CD14-positive monocyte (primary cell): ENCODE data around the gene KCNT2. TPM values are rescaled to one million over a fixed set of nuclear protein-coding genes. Genes with fewer than 3 reads are reported as not detected.

Experiments
- DNase-seq, 3 donors: peaks; one replicate each; pipeline ENCODE4 v3.0.0-alpha.2; 2011 to 2022
- H2AFZ ChIP-seq: 2 replicates; pipeline ENCODE4 v1.6.0; 2012; ENCODE audit warnings: mild to moderate bottlenecking, low read depth, low read length, inconsistent platforms; ENCODE audit not compliant: insufficient read depth, poor library complexity, severe bottlenecking
- H3K27ac ChIP-seq, 2 donors: 1 replicate in 1 of 2; 2 replicates in 1 of 2; pipeline ENCODE4 v1.5.1; 2012 to 2013; ENCODE audit warnings: low read length in 2 of 2, control low read depth in 1 of 2, inconsistent platforms in 1 of 2, low read depth in 1 of 2, mild to moderate bottlenecking in 1 of 2
- H3K27me3 ChIP-seq, 2 donors: one replicate each; pipeline versions ENCODE4 v1.6.0 to v1.6.1; 2011 to 2013; ENCODE audit warnings: low read length in 2 of 2; ENCODE audit not compliant: control insufficient read depth in 2 of 2, insufficient read depth in 2 of 2
- H3K36me3 ChIP-seq, 2 donors: replicated peaks in 1 of 2; 1 replicate in 1 of 2; 2 replicates in 1 of 2; pipeline versions ENCODE4 v1.5.1 to v1.6.1; 2012 to 2013; ENCODE audit warnings: low read length in 2 of 2, control low read depth in 1 of 2, inconsistent platforms in 1 of 2, mild to moderate bottlenecking in 1 of 2; ENCODE audit not compliant: insufficient read depth in 2 of 2, control insufficient read depth in 1 of 2
- H3K4me1 ChIP-seq, 2 donors: 1 replicate in 1 of 2; 2 replicates in 1 of 2; pipeline versions ENCODE4 v1.5.1 to v1.6.1; 2012 to 2013; ENCODE audit warnings: low read length in 2 of 2, control low read depth in 1 of 2, inconsistent platforms in 1 of 2, mild to moderate bottlenecking in 1 of 2, moderate library complexity in 1 of 2; ENCODE audit not compliant: insufficient read depth in 2 of 2, control insufficient read depth in 1 of 2
- H3K4me2 ChIP-seq: replicated peaks from 2 replicates; pipeline ENCODE3; 2012; ENCODE audit warnings: low read length, moderate library complexity, mild to moderate bottlenecking; ENCODE audit not compliant: poor library complexity, severe bottlenecking; ENCODE audit errors: extremely low read depth
- H3K4me3 ChIP-seq, 3 experiments: fragments of 200-600 bp in 1 of 3; sonication (generic) in 1 of 3; replicated peaks in 1 of 3; 1 replicate in 2 of 3; 2 replicates in 1 of 3; pipeline ENCODE4 v1.5.1; 2011 to 2013; ENCODE audit warnings: low read length in 3 of 3, mild to moderate bottlenecking in 3 of 3, control low read depth in 2 of 3, low read depth in 2 of 3, inconsistent platforms in 1 of 3, moderate library complexity in 1 of 3
- H3K79me2 ChIP-seq: 2 replicates; pipeline ENCODE4 v1.6.0; 2012; ENCODE audit warnings: mild to moderate bottlenecking, control low read depth, inconsistent platforms, low read length, moderate library complexity; ENCODE audit not compliant: insufficient read depth
- H3K9ac ChIP-seq: 2 replicates; pipeline ENCODE4 v1.6.0; 2017; ENCODE audit warnings: low read length, mild to moderate bottlenecking; ENCODE audit not compliant: insufficient read depth, poor library complexity, severe bottlenecking
- H3K9me3 ChIP-seq, 2 donors: replicated peaks in 1 of 2; 1 replicate in 1 of 2; 2 replicates in 1 of 2; pipeline versions ENCODE4 v1.5.1 to v1.6.1; 2012 to 2013; ENCODE audit warnings: low read length in 2 of 2, control low read depth in 1 of 2; ENCODE audit not compliant: control insufficient read depth in 1 of 2, insufficient read depth in 1 of 2
- H4K20me1 ChIP-seq: 2 replicates; pipeline ENCODE4 v1.6.0; 2012; ENCODE audit warnings: mild to moderate bottlenecking, low read length, control low read depth, moderate library complexity; ENCODE audit not compliant: insufficient read depth
- H3K27ac Mint-ChIP-seq, 7 donors: one replicate each; pipeline ENCODE4 v1.8.0; 2020; ENCODE audit warnings: mild to moderate bottlenecking in 7 of 7, mixed read lengths in 7 of 7, moderate library complexity in 6 of 7, inconsistent platforms in 2 of 7
- H3K27me3 Mint-ChIP-seq, 3 donors: one replicate each; pipeline ENCODE4 v1.8.0; 2021 to 2022; ENCODE audit warnings: low read depth in 3 of 3, mild to moderate bottlenecking in 3 of 3, mixed read lengths in 3 of 3, moderate library complexity in 3 of 3, inconsistent platforms in 1 of 3
- H3K36me3 Mint-ChIP-seq, 2 donors: one replicate each; pipeline ENCODE4 v1.8.0; 2020; ENCODE audit warnings: mixed read lengths in 2 of 2, inconsistent platforms in 1 of 2, mild to moderate bottlenecking in 1 of 2
- H3K4me1 Mint-ChIP-seq: one replicate; pipeline ENCODE4 v1.8.0; 2020; ENCODE audit warnings: mild to moderate bottlenecking, mixed read lengths
- H3K4me3 Mint-ChIP-seq, 2 donors: one replicate each; pipeline ENCODE4 v1.8.0; 2020; ENCODE audit warnings: mild to moderate bottlenecking in 2 of 2, mixed read lengths in 2 of 2, moderate library complexity in 1 of 2
- H3K9me3 Mint-ChIP-seq, 7 donors: one replicate each; pipeline ENCODE4 v1.8.0; 2020 to 2022; ENCODE audit warnings: mixed read lengths in 7 of 7, mild to moderate bottlenecking in 6 of 7, moderate library complexity in 6 of 7, inconsistent platforms in 2 of 7
- CTCF ChIP-seq: fragments of 200-600 bp; IDR thresholded peaks from one replicate; pipeline ENCODE4 v1.8.0; 2022; ENCODE audit warnings: antibody characterized with exemption, mild to moderate bottlenecking
- WGBS: methylation state at CpG from one replicate; pipeline ENCODE4 v1.1.5; 2013; ENCODE audit warnings: missing lambda C conversion rate; ENCODE audit not compliant: insufficient coverage; 5-methylcytosine and 5-hydroxymethylcytosine counted together
- intact Hi-C, 2 donors: fragments of 100-400 bp; cut with micrococcal nuclease; formaldehyde crosslinking; loops; one replicate each; pipeline versions ENCODE4 v1.15.0 to v1.15.1; 2023
- polyA plus RNA-seq, 3 donors: library from polyadenylated mRNA; depleted of rRNA in 1 of 3; unstranded in 2 of 3; stranded (reverse) in 1 of 3; fragments of 300-500 nt in 2 of 3; fragments of >200 nt in 1 of 3; fragmentation: Illumina TruSeq in 2 of 3; gene quantifications; 1 replicate in 2 of 3; 2 replicates in 1 of 3; pipeline ENCODE4 v1.2.3, GENCODE V29; 2012 to 2021

Gene KCNT2
- polyA plus RNA-seq, 3 donors, result not detected

DNA sequence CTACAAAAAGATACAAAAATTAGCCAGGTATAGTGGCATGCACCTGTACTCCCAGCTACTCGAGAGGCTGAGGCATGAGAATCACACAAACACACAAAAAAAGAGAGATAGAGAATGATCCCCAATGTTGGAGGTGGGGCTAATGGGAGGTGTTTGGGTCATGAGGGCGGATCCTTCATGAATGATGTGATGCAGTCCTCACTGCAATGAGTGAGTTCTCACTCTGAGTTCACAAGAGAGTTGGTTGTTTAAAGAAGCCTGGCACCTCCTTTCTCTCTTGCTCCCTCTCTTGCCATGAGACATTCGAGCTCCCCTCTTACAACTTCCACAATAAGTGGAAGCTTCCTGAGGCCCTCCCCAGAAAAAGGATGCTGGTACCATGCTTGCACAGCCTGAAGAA is 17.3 kb downstream of the KCNT2 start:
- no peaks in the 10 kb centered on the region for H3K36me3 Mint-ChIP-seq
- Histone ChIP-seq H3K4me2 (no peak overlapping the region), H3K27me3 (no peaks in the 10 kb centered on the region), H3K9me3 (no peaks in the 10 kb centered on the region), H3K79me2 (no peaks in the 10 kb centered on the region), H3K9ac (no peak overlapping the region), H3K27ac (no peak overlapping the region), H4K20me1 (no peaks in the 10 kb centered on the region), H3K4me3 (no peak overlapping the region), H3K36me3 (no peaks in the 10 kb centered on the region), H3K4me1 (no peaks in the 10 kb centered on the region), H2AFZ (no peak overlapping the region)
- no peak overlapping the region for H3K27ac Mint-ChIP-seq
- H3K4me3 Mint-ChIP-seq, result no peak overlapping the region
- no peaks in the 10 kb centered on the region for H3K4me1 Mint-ChIP-seq
- intact Hi-C loops, result no loop called here
- TF ChIP-seq CTCF, result no peak
- 88% methylated on average over 1 of the region's 3 CpGs for WGBS
- H3K9me3 Mint-ChIP-seq, result peaks cover 0 to 3% (median 0%) of the 10 kb centered on the region in 7 donors
- DNase-seq, result no peak
- H3K27me3 Mint-ChIP-seq, result peaks cover 0 to 2% (median 0%) of the 10 kb centered on the region in 3 donors

DNA sequence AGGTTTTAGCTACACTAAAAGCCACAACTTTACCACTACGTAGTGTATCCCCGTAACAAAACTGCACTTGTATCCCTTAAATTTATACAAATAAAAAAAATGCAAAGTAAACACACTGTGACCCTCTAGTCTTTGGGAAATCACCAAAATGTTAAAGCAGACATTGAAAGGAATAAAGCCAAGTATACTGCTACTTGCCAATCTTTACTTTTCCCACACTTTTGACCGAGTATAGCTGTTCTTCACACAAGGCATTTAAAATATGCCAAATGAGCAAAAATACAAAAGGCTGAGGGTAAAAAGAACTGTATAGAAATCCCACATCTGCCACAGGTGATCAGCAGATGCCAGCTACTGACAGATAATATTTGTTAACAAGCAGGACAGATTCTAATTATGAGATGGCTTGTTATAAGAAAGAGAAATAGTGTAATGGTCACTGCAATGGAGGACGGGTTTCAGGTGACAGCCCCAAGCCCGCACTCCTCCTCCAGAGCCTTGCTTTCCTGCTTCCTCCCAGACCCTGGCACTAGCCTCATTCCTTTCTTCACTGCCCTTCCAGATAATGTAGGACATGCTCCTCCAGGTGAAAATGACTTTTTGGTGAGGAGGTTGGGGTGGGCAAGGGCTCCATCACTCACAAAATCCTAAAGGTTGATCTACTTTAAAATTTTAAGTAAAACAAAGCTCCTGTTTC is 18.1 kb downstream of the KCNT2 start:
- intact Hi-C loops, result no loop called here
- no CpG with 5 or more reads among the region's 5 CpGs for WGBS
- H3K4me1 Mint-ChIP-seq, result no peaks in the 10 kb centered on the region
- Histone ChIP-seq H3K9me3 (no peaks in the 10 kb centered on the region), H3K36me3 (no peaks in the 10 kb centered on the region), H4K20me1 (no peaks in the 10 kb centered on the region), H3K27ac (no peak overlapping the region), H2AFZ (no peak overlapping the region), H3K9ac (no peak overlapping the region), H3K4me2 (no peak overlapping the region), H3K4me3 (no peak overlapping the region), H3K4me1 (no peaks in the 10 kb centered on the region), H3K79me2 (no peaks in the 10 kb centered on the region), H3K27me3 (no peaks in the 10 kb centered on the region)
- TF ChIP-seq CTCF, result no peak
- H3K4me3 Mint-ChIP-seq, result no peak overlapping the region
- no peak for DNase-seq
- no peaks in the 10 kb centered on the region for H3K36me3 Mint-ChIP-seq
- peaks cover 0 to 2% (median 0%) of the 10 kb centered on the region in 3 donors for H3K27me3 Mint-ChIP-seq
- H3K27ac Mint-ChIP-seq, result no peak overlapping the region
- H3K9me3 Mint-ChIP-seq, result peaks cover 0 to 3% (median 0%) of the 10 kb centered on the region in 7 donors
